ENCODE results near the gene ENSA.
"Not testable (repeated sequence)": the region's sequence is repeated elsewhere in the genome, so short reads cannot be mapped to it uniquely, and the experiment has no call there.

The ENSA gene

GRCh38 chr1:150579945-150580642, 49.3 kb downstream of the ENSA start:
- DNase-seq = no peak

- DNase-seq = peak; percentile 82
Measured at GRCh38 chr1:150579110-150579944, 50.1 kb downstream of the ENSA start, which contains the start of gene MCL1. Gene MCL1, minus strand, starts transcription at chr1:150579610. Its CDS starts 80 bp downstream, at chr1:150579530.

DNA sequence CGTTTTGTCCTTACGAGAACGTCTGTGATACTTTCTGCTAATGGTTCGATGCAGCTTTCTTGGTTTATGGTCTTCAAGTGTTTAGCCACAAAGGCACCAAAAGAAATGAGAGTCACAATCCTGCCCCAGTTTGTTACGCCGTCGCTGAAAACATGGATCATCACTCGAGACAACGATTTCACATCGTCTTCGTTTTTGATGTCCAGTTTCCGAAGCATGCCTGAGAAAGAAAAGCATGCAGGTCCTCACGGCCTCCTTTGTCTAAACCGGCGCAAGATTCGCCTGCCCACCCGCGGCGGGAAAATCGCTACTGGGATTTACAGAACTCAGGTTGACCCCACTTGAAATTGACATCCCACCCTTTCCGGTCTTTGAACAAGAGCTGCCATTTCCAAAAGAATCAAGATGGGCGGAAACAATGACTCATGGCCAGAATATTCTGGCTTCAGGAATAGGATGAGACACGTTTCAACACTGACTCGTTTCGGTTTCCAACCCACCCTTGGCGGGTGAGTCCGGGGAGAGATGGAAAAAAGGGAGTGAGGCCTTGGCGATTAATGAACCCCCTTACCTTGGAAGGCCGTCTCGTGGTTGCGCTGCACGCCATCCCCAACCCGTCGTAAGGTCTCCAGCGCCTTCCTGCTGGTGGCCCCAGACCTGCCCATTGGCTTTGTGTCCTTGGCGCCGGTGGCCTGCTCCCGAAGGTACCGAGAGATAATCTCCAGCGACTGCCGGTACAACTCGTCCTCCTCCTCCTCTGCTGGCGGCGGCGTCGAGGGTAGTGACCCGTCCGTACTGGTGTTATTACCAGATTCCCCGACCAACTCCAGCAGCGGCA, 50.9 kb downstream of the ENSA start:
- peak; percentile 46 for DNase-seq

- no peak for DNase-seq
Measured at GRCh38 chr1:150577557-150578271, 51.7 kb downstream of the ENSA start.

GRCh38 chr1:150576794-150577556, 52.4 kb downstream of the ENSA start:
- no peak for DNase-seq

DNA sequence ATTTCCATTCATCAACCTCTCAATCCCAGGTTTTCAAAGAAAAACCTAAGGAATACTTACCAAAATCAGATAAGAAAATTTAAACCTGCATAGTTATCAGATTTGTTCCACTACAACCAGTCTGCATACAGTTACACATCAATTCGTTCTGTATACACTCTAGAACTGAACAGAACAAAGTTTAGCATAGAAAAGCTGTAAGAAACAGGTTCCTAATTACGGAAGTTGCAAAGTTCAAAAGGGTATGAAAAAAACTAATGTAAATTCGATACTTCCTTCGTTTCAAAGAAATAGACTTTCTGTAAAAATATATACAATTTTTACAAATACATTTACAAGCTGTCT, 53.1 kb downstream of the ENSA start:
- DNase-seq = no peak

- DNase-seq = no peak
Measured at GRCh38 chr1:150575518-150576366, 53.7 kb downstream of the ENSA start.

DNA sequence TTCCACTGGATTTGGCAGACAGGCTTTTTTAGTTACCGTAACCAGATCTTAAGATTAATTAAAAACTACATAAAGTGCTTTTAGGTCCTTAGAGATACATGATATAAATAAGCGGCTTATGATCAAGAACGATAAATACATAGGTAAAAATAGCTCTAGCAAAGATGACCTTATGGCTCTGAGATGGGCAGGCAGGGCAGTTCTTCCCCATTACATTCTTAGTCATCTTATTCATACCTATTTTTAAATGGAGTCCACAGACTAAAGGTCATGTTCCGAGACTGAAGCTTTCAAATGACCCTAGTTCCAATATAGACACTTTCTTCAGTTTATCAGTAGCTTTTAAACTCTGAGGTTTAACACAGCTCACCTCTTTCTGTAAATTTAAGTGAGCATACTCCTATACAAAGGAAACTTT, 54.3 kb downstream of the ENSA start:
- no peak for DNase-seq

DNA sequence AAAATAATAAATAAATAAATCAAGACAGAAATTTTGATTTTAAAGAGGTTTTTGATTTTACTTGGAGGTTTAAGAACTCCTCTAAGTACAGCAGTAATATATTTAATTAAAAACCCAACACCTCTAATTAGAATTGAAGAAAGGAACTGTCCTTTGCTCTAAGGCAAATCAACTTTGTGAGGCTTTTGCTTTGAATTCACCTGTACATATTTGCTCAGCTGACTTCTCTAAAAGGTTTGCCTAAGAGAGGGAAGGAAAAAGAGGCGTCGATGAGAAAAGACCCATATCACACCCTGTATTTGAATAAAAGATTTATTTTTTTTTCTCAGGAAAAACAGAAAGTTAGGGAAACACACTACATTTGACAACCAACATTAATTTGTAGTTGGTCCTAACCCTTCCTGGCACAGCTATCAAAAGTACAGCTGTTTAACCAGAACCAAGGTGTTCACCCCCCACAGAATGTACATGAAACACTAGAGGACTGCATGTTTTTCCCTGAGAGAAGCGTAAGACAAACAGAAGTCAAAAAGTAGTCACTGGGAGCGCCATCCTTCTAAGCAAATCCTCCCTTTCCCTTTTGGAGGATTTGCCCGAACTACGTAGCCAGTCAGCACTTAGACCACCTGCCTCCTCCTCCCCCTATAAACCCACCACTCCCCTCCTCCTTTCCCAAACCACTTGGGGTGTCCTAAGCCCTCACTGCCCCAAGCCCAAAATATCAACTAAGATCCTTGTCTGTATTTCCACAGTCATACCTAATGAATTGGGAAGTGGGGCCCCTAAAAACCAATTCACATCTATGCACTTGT, 54.9 kb downstream of the ENSA start:
- DNase-seq = no peak

GRCh38 chr1:150573648-150574071, 55.8 kb downstream of the ENSA start:
- not testable (repeated sequence) for DNase-seq

GRCh38 chr1:150572918-150573647, 56.3 kb downstream of the ENSA start:
- DNase-seq = no peak

All from stimulated activated CD4-positive, alpha-beta T cell treated with anti-CD3 and anti-CD28 coated beads, Interleukin-4, amount 100 ng/mL, for 1 hour (primary cell).